T follicular helper cell (primary cell): ENCODE measurements around the gene NR5A2.

Source experiments
- DNase-seq: peaks from one replicate; pipeline ENCODE4 v3.0.0-alpha.2; 2020; ENCODE audit warnings: low read depth

NR5A2 gene

GRCh38 chr1:200205216-200205995 lies 177.9 kb downstream of the NR5A2 start:
- DNase-seq, result no peak

DNA sequence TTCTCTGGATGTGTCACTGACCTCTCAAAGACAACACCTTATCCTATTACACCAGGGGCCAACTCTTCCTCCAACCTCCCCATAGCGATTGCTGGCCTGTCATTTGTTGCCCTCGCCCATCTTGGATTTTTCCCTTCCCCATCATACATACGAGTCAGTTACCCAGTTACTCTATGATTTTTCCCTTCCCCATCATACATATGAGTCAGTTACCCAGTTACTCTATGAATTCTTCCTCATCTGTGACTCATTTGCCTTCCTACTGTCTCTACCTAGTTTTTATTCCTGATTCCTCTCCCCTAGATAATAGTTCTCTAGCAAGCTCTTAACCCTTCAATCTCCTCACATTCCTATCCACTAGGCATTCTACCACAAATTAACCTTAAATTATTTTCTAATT lies 178.8 kb downstream of the NR5A2 start:
- DNase-seq, result no peak

DNA sequence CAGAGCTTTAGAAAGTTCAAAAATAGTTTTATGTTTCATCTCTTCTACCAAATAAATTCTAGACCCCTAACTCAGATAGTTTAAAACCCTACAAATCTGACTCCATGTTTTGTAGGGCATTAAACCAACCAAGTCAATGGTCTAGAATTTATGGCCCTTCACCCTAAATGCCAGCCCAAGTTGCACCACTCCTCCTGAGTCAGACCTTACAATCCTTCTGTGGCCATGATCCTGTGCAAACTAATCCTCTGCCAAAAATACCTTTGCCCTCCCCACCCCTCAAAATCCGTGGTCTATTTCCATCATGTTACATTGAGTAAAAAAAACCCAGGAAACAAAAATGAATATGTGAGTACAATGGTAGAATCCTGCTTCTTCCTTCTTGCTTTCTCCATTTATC lies 179.3 kb downstream of the NR5A2 start:
- DNase-seq, result no peak

GRCh38 chr1:200207711-200208126 lies 180.2 kb downstream of the NR5A2 start:
- no peak for DNase-seq

DNA sequence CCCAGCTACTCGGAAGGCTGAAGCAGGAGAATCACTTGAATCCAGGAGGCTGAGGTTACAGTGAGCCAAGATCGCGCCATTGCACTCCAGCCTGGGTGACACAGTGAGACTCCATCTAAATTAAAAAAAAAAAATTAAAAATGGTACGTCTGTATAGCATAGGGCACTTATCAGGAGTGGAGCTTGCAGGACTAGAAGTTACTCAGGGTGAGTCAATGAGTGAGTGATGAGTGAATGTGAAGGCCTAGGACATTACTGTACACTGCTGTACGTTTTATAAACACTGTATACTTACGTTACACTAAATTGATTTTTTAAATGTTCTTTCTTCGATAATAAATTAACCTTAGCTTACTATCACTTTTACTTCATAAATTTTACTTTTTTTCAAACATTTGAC lies 183.6 kb downstream of the NR5A2 start:
- DNase-seq, result no peak

- no peak for DNase-seq
Observed at GRCh38 chr1:200213392-200213791, 185.9 kb downstream of the NR5A2 start.

DNA sequence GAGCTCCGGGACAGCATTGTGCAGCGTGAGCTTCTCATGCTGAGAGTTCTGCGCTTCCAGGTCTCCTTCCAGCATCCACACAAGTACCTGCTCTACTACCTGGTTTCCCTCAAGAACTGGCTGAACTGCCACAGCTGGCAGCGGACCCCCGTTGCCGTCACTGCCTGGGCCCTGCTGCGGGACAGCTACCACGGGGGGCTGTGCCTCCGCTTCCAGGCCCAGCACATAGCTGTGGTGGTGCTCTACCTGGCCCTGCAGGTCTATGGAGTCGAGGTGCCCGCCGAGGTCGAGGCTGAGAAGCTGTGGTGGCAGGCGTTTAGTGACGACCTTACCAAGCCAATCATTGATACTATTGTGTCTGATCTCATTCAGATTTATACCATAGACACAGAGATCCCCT lies 186.4 kb downstream of the NR5A2 start:
- DNase-seq, result no peak

DNA sequence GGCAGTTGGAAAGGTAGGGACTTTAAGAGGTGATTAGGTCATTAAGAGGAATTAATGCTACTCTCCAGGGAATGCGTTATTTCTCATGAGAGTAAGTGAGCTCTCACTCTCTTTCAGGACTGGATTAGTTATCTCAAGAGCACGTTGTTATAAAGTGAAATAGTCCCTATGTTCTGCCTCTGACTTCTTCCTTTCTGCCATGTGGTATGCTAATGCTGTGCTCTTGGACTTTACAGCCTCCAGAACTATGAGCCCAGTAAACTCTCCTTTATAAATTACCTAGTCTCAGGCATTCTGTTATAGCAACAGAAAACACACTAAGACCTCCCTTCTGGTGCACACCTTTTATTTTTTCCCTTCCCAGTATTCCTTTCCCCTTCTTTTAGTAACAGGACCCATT lies 187.8 kb downstream of the NR5A2 start:
- no peak for DNase-seq

DNA sequence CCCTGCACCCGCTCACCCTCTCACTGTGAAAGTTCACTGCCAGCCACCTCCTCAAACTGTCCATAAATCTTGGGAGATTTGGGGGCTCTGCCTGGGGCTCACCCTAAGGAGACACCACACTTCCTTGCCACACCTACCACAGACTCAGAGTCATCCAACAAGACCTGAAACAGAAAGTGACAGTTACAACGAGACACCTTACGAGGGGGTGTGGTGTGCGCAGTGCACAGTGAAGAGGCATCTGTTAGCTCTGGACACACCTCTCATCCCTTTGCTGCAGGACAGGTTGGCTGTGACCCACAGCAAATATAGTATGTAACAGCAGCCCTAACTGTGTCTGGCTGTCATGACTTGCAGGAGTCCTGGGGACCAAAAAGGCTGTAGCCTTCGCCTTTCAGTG lies 190.2 kb downstream of the NR5A2 start:
- no peak for DNase-seq

- no peak for DNase-seq
Observed at GRCh38 chr1:200221614-200222282, 194.2 kb downstream of the NR5A2 start.

DNA sequence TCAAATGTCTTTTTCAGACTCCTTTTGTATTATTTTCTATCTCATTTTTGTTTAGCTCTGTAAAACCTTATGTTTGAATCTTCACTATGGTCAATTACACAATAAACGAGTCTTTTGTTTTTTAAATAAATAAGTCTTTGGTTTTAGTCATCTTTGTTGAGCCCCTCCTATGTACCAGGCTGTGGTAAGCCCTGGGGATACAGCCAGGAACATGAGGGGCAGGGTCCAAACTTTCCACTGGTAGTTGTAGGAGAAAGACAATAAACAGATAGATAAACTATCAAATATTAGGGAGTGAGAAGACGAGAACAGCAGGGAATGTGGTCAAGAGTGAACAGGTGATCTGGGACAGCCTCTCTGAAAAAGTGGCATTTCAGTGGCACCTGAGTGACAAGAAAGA lies 195.7 kb downstream of the NR5A2 start:
- no peak for DNase-seq

GRCh38 chr1:200223613-200224012 lies 196.1 kb downstream of the NR5A2 start:
- no peak for DNase-seq

DNA sequence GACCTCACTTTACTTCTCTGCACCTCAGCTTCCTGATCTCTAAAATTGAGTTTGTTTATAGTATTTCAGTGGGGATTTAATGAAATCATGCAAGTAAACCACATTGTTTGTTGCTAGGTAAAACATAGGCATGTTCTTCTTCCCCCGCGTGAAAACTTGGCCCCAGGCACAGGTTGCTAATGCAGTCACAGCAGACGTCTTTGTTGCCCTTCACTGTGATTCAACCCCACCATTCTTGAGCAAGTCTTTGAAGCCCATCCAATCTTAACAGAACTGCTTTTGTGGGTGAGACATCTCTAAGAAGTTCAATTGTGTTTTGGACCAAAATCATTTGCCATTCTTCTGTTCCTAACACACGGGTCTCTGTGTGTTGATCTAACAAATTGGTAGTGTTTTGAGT lies 196.8 kb downstream of the NR5A2 start:
- no peak for DNase-seq

DNA sequence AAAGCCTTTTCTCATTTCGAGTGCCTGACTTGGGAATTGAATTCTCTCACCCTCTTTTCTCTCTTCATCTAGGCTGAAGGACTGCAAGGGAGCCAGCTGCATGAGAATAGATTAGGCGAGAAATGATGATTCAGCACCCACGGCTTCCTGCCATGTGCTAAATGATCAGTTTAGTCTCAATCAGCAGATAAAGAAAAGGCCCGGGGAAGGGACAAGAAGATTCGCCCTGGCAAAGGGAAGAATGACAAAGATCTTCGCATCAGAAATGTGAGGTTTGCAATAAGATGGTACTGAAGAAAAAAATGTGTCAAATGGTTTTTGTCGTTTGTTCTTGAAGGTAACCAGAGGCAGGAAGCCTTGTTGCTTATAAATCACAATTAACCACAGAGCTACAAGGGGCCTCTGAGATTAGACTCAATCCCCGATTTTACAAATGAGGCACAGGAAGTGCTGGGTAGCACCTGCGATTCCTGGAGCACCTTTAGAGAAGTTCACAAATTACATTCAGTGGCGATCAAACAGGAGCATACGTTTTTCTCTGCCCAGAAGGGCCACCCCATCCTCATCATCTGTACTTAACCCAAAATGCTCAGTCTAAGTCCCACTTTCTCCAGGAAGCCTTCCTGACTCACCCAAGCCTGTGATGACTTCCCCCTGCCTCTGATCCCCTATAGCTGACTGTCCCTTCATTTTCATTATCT lies 198.9 kb downstream of the NR5A2 start:
- no peak for DNase-seq

DNA sequence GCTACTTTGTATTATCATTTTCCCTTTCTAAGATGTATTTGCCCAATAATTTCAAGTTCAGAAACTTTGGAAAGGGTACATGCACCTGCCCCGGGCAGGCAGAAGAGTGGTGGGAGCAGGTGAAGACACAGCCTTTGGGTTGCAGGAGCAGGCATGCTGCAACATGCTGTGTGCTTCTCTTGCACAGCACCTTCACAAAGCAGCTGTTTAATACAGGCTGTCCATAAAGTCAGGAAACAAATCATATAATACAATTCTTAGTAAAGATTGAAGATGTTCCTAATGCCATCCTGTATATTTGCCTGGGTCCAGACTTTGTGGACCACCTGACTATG lies 199.4 kb downstream of the NR5A2 start:
- no peak for DNase-seq
